WERI-Rb-1 (cell line): ENCODE results near the gene C4orf33.

Experiments used
- DNase-seq: peaks from one replicate; pipeline ENCODE4 v3.0.0-alpha.2; 2020
- H3K27ac ChIP-seq: fragments of 250-450 bp; sonication (Bioruptor Pico); 2 replicates; pipeline ENCODE4 v1.5.1; 2020; ENCODE audit warnings: mild to moderate bottlenecking, moderate library complexity
- H3K27me3 ChIP-seq: fragments of 250-450 bp; sonication (Bioruptor Pico); 2 replicates; pipeline ENCODE4 v1.5.1; 2021; ENCODE audit warnings: mild to moderate bottlenecking, low read depth, moderate library complexity; ENCODE audit not compliant: insufficient read depth, severe bottlenecking
- H3K36me3 ChIP-seq: fragments of 250-450 bp; sonication (Bioruptor Pico); 2 replicates; pipeline ENCODE4 v1.5.1; 2020; ENCODE audit warnings: mild to moderate bottlenecking, moderate library complexity
- H3K4me3 ChIP-seq: 2 replicates; pipeline ENCODE4 v1.5.1; 2011; ENCODE audit warnings: low read depth, mild to moderate bottlenecking, control low read depth, low read length
- H3K9me3 ChIP-seq: fragments of 250-450 bp; sonication (Bioruptor Pico); 2 replicates; pipeline ENCODE4 v1.5.1; 2021; ENCODE audit warnings: mild to moderate bottlenecking, moderate library complexity; ENCODE audit not compliant: severe bottlenecking
- TF ChIP-seq, protein P1 (sequence below): IDR thresholded peaks from 2 replicates; pipeline ENCODE4 v1.5.1; 2011; ENCODE audit warnings: low read depth, mild to moderate bottlenecking, control low read depth, inconsistent platforms, low read length

C4orf33 gene

GRCh38 chr4:129093191-129093920 lies 2.6 kb upstream of the C4orf33 start, which contains the start of gene SCLT1:
Gene SCLT1, minus strand, starts transcription at chr4:129093539. Its CDS starts 436 bp downstream, at chr4:129093103.
- peak within 1 kb of the TSS; percentile 86 for H3K27ac ChIP-seq
- H3K36me3 ChIP-seq: no peaks in the 10 kb centered on the region; the same call in 1 of the 2 replicates
- TF ChIP-seq, protein P1, sequence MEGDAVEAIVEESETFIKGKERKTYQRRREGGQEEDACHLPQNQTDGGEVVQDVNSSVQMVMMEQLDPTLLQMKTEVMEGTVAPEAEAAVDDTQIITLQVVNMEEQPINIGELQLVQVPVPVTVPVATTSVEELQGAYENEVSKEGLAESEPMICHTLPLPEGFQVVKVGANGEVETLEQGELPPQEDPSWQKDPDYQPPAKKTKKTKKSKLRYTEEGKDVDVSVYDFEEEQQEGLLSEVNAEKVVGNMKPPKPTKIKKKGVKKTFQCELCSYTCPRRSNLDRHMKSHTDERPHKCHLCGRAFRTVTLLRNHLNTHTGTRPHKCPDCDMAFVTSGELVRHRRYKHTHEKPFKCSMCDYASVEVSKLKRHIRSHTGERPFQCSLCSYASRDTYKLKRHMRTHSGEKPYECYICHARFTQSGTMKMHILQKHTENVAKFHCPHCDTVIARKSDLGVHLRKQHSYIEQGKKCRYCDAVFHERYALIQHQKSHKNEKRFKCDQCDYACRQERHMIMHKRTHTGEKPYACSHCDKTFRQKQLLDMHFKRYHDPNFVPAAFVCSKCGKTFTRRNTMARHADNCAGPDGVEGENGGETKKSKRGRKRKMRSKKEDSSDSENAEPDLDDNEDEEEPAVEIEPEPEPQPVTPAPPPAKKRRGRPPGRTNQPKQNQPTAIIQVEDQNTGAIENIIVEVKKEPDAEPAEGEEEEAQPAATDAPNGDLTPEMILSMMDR: no peak
- H3K27me3 ChIP-seq: no peaks in the 10 kb centered on the region
- H3K4me3 ChIP-seq: peak within 1 kb of the TSS; percentile 75
- H3K9me3 ChIP-seq: no peaks in the 10 kb centered on the region
- DNase-seq: peak; percentile 99

DNA sequence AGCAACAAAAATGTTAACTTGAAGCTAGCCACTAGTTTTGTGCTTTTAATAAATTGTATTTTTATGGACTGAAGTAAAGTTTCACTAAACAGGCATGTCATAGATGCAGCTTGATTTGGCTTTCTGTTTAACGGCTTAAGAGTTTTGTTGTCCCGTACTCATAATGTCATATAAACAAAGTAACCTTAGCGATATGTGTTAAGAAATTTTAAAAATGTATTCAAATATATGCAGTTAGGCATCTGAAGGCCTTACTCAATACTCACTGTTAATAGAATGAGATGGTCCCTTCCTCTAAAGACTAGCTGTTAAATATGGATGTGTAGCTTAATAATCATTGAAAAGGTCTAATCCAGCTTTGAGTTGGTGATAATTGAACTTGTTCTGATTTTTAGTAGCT lies 1.6 kb upstream of the C4orf33 start:
- DNase-seq: no peak
- peak overlapping the region; percentile 75 for H3K4me3 ChIP-seq

GRCh38 chr4:129098531-129099001 lies 2.6 kb downstream of the C4orf33 start:
- H3K9me3 ChIP-seq: no peaks in the 10 kb centered on the region
- no peaks in the 10 kb centered on the region for H3K36me3 ChIP-seq
- TF ChIP-seq, protein P1: no peak
- H3K27me3 ChIP-seq: no peaks in the 10 kb centered on the region
- DNase-seq: no peak
- H3K4me3 ChIP-seq: no peak overlapping the region
- H3K27ac ChIP-seq: no peak overlapping the region

More for the DNA sequence above, 1.6 kb upstream of the C4orf33 start:
- no peaks in the 10 kb centered on the region for H3K9me3 ChIP-seq
- H3K27me3 ChIP-seq: no peaks in the 10 kb centered on the region
- TF ChIP-seq, protein P1: no peak
- H3K36me3 ChIP-seq: no peaks in the 10 kb centered on the region; the same call in 1 of the 2 replicates
- no peak overlapping the region for H3K27ac ChIP-seq

DNA sequence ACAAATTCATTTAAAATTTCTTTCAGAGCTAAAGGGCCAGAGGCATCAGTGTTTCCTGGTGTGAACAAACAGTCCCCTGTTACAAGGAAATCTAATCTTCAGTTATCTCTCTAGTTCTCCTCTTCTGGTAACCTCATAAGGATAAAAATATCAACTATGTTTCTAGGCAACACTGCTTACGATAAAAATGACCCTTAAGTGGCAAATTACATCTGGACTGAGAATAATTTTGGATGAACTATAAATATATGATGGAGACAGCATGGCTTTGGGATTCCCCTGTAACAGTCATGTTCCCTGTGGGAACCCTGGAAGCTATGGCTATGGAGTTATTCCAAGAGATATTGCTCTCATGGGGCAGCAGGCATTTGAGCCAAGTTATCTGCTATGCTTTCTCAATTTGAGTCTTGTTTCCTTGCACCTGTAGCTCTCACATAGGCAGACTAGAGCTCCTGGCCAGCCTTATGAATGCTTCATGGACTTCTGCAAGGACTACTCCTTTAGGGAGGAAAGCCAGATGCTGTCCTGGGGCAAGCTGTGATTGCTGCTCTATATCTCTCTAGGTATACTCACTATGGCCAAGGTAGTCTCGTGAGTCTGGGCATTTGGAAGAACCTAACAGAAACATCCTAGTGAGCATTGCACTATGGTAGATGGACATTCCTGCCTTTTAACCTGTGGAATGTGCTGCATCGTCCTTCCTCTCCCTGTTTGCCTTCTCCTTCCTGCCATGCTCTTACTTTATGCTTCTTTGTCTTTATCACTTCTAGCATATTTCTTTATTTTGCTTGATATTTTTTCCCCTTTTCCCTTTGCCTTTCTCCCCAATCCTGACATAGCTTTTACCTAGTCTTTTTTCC lies 14.2 kb downstream of the C4orf33 start:
- DNase-seq: no peak
- H3K36me3 ChIP-seq: peaks cover 11% of the 10 kb centered on the region; the same call in 1 of the 2 replicates
- H3K27me3 ChIP-seq: no peaks in the 10 kb centered on the region
- TF ChIP-seq, protein P1: no peak
- H3K4me3 ChIP-seq: no peak overlapping the region
- no peak overlapping the region for H3K27ac ChIP-seq
- no peaks in the 10 kb centered on the region for H3K9me3 ChIP-seq

DNA sequence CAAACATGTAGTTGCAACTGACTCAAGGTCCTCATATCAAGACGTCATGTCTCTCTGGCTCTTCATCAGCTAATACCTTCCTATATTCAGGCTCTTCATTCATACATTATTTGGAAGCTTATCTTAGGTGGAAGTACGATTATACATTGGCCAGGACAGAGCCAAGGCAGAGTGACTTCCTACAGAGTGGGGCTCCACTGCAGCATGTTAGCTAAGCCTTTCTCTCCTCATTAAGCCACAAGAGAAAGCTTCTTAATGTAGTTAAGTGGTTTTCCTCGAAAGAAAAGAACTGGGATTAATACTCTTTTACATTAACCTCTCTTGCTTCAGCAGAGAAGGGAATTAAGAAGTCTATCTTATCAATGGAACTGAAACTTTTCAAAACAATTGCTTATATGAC lies 15.0 kb downstream of the C4orf33 start:
- Histone ChIP-seq H3K27ac (no peak overlapping the region), H3K36me3 (peaks cover 11% of the 10 kb centered on the region; the same call in 1 of the 2 replicates), H3K9me3 (no peaks in the 10 kb centered on the region), H3K4me3 (no peak overlapping the region), H3K27me3 (no peaks in the 10 kb centered on the region)
- TF ChIP-seq, protein P1: no peak
- DNase-seq: peak; percentile 70
